ENCODE data around the gene SMG5. TPM values are rescaled to one million over a fixed set of nuclear protein-coding genes. Genes with fewer than 3 reads are reported as not detected.

The SMG5 gene
- total RNA-seq, 1 donor: 43.3 TPM

DNA sequence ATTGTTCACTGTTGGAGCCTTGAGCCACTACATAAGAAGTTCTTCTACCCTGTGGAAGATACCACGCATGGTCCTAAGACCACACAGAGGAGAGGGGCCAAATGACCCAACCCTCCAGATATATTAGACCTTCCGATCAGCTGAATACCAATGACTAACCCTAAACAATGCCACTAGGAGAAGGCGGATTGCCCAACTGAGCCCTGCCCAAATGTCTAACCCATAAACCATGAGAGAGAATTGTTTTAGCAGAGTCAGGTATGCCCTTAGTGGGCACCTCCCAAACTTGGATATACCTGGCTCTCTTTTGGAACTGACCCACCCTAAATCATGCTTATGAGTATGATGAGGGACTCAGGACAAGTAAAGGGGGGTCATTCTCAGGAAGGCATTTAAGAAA lies 12.3 kb downstream of the SMG5 start:
- H3K4me3 ChIP-seq (ENCODE audit: low read depth, low read length): no peak overlapping the region
- DNase-seq (ENCODE audit: low read depth): no peak
- no peak for TF ChIP-seq CTCF (IDR thresholded peaks at IDR 0.05; ENCODE audit: insufficient read depth, low read length)

- peak; percentile 43 for DNase-seq (ENCODE audit: low read depth)
- H3K4me3 ChIP-seq (ENCODE audit: low read depth, low read length): no peak overlapping the region
- no peak for TF ChIP-seq CTCF (IDR thresholded peaks at IDR 0.05; ENCODE audit: insufficient read depth, low read length)
These were observed 14.3 kb downstream of the SMG5 start for GRCh38 chr1:156268336-156268735.

DNA sequence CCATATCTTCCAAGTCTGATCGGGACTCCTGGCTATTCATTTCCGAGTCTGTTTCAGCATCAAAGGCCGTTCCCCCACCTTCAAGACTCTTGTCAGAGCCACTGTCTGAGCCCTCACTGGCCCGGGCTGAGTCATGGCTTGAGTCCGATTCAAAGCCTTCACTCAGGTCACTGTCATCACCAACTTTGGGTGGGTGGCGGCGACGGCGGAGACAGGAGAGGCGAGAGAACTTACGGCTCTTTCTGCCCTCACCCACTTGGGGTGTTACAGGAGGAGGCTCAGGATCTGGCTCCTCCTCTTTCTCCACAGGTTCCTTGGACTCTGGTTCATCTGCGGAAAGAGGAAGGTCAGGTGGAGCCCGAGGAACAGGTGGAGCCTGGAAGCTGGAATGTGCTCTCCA lies 16.6 kb downstream of the SMG5 start:
- no peak overlapping the region for H3K4me3 ChIP-seq (ENCODE audit: low read depth, low read length)
- TF ChIP-seq CTCF (IDR thresholded peaks at IDR 0.05; ENCODE audit: insufficient read depth, low read length): no peak
- DNase-seq (ENCODE audit: low read depth): no peak

GRCh38 chr1:156263288-156263655 lies 19.4 kb downstream of the SMG5 start:
- TF ChIP-seq CTCF (IDR thresholded peaks at IDR 0.05; ENCODE audit: insufficient read depth, low read length): no peak
- no peak overlapping the region for H3K4me3 ChIP-seq (ENCODE audit: low read depth, low read length)
- no peak for DNase-seq (ENCODE audit: low read depth)

- no peak overlapping the region for H3K4me3 ChIP-seq (ENCODE audit: low read depth, low read length)
- no peak for TF ChIP-seq CTCF (IDR thresholded peaks at IDR 0.05; ENCODE audit: insufficient read depth, low read length)
- peak; percentile 91 for DNase-seq (ENCODE audit: low read depth)
These were observed 20.0 kb downstream of the SMG5 start for GRCh38 chr1:156262461-156263287.

- no peak for DNase-seq (ENCODE audit: low read depth)
- no peak for TF ChIP-seq CTCF (IDR thresholded peaks at IDR 0.05; ENCODE audit: insufficient read depth, low read length)
These were observed 21.7 kb downstream of the SMG5 start for GRCh38 chr1:156260896-156261295.

GRCh38 chr1:156259805-156260204 lies 22.8 kb downstream of the SMG5 start:
- H3K4me3 ChIP-seq (ENCODE audit: low read depth, low read length): no peak overlapping the region
- no peak for TF ChIP-seq CTCF (IDR thresholded peaks at IDR 0.05; ENCODE audit: insufficient read depth, low read length)
- no peak for DNase-seq (ENCODE audit: low read depth)

More at GRCh38 chr1:156260896-156261295, 21.7 kb downstream of the SMG5 start:
- no peak overlapping the region for H3K4me3 ChIP-seq (ENCODE audit: low read depth, low read length)

All from fibroblast of the aortic adventitia (primary cell).